ENCODE results near the gene KSR2.
"Not testable (repeated sequence)": the region's sequence is repeated elsewhere in the genome, so short reads cannot be mapped to it uniquely, and the experiment has no call there.

KSR2 gene

GRCh38 chr12:117743761-117744160, 225.0 kb downstream of the KSR2 start:
- DNase-seq: no peak

GRCh38 chr12:117742721-117743120, 226.1 kb downstream of the KSR2 start:
- DNase-seq: no peak

DNA sequence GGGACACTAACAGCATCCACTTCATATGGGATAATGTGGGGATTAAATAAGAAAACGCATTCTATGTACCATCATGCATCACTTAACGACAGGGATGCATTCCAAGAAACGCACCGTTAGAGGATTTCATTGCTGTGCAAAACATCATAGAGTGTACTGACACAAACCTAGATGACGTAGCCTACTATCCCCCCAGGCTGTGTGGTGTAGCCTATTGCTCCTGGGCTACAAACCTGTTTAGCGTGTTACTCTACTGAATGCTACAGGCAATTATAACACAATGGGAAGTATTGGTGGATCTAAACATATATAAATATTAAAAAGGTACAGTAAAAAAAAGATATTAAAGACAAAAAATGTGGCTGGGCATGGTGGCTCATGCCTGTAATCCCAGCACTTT, 230.6 kb downstream of the KSR2 start:
- no peak for DNase-seq

DNA sequence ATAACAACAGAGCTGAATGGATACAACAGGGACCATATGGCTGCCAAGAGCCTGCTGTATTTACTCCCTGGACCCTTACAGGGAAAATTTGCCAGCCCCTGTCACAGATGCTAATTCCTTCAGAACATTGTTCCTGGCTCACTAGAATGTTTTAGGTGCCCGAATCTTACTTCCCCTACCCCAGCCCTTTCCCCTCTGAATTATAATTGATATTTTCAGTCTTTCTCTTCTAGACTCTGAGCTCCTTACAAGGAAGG, 235.3 kb downstream of the KSR2 start:
- no peak for DNase-seq

DNA sequence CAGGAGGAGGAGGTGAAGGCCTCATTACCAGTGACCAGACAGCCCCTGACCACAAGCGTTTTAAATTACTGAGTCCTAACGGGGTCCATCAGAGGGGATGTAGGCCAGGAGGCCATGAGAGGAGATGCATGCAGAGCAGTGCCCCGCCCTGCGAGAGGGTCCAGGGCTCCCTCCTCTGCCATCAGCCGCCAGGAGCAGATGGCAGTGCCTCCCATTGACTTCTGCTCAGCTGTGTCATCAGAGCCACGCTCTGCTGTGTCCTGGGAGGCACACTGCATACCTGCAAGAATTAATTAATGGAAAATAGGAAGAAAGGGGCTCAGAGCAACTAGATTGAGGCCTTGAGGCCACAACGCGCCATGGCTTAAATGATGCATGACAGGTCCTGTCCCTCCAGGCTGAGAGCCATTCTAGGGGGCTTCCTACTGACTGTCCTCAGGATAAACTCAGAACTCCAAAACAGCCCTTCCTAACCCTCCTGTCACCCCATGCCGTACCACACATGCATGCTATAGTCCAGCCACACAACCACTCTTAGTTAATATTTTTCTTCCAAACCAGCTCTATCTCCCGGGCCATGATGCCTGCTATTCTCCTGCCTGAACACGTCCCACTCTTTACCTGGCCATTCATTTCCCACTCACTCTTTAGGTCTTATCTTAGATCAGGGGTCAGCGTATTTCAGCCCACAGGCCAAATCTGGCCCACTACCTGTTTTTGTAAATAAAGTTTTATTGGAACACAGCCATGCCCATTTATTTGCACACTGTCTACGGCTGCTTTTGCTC, 235.8 kb downstream of the KSR2 start:
- DNase-seq: no peak

- DNase-seq: not testable (repeated sequence)
Observed at GRCh38 chr12:117731131-117731530, 237.7 kb downstream of the KSR2 start.

DNA sequence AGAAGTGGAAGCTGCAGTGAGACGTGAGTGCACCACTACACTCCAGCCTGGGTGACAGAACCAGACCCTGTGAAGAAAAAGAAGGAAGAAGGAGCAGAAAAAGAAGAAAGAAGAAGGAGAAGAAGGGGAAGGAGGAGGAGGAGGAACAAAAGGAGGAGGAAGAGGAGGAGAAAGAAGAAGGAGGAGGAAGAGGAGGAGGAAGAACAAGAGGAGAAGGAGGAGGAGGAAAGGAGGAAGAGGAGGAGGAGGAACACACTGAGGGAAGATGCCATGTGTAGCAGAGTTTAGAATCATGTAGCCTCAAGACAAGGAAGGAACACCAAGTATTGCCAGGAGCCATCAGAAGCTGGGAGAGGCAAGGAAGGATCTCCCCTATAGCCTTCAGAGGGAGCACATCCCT, 241.5 kb downstream of the KSR2 start:
- no peak for DNase-seq

- no peak for DNase-seq
Observed at GRCh38 chr12:117724543-117724942, 244.2 kb downstream of the KSR2 start.

DNA sequence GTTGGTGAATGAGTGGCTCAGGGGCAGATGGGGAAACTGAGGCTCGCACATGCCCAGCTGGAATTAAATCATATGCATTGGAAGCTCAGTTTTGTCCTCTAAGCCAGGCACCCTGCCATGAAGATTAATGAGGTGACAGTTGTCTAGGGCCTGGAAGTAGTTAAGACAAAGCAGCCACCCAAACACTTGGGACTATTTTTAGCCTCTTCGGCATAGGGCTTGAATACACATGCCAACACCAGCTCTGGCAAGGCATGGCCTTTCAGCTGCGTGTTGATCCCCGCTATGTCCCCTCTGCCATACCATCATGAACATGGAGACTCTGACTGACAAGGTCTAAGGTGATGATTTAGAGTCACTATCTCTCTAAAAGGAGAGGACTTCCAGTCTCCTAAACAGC, 250.2 kb downstream of the KSR2 start:
- no peak for DNase-seq

DNA sequence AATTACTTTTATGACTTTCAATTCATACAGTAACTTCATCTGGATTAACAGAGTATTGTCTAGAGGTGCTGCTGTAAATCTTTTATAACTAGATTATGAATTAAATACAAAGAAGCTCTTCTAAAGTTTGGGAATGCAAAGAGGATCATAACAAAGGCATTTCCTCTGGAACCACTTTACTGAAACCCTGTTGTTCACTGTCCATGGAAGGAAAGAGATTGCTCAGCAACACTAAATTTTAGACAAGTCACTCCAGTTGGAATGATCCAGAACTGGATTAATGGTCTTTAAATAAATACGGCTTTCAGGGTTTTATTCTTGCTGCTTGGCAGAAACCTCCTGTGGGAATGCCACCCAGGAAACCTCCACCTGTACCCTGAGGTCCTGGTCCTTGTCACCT, 250.6 kb downstream of the KSR2 start:
- no peak for DNase-seq

DNA sequence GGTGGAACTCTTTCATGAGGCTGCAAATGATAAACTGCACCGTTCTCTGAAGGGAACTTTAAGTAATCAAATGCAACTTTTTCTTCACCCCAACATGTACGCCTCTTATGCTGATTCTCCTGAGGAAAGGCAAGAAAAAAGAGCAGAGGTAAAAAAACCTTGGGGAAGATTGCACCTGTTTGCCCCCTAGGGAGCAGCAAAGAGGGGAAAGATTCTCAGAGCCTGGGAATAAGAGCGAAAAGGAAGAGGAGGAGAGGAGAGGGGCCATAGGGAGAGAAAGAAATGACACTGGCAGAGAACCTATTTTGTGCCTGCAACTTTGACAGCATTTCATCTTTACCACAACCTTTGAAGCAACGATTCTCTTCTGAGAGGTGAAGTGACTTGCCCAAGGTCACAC, 254.6 kb downstream of the KSR2 start:
- DNase-seq: no peak

GRCh38 chr12:117710121-117710520, 258.7 kb downstream of the KSR2 start:
- DNase-seq: no peak

DNA sequence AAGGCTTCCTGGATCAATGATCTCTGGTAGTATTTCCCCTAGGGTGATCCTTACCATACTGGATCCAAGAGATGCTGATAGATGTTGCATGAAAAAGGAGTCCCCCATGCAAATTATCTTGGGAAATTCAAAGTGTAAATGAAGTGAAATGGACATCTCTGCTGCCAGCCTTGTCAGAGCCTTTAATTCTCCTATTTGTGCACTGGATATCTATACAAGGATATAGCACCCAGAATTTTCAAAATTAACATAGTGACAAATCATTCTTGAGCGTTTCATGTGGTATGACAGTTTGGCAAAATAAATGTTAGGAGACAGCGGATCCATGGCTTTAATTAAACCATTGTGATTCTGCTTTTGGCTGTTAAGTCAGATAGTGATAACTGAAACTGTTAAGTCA, 260.9 kb downstream of the KSR2 start:
- DNase-seq: no peak

- DNase-seq: no peak
Observed at GRCh38 chr12:117703584-117703983, 265.2 kb downstream of the KSR2 start.

GRCh38 chr12:117702741-117703140, 266.0 kb downstream of the KSR2 start:
- no peak for DNase-seq

DNA sequence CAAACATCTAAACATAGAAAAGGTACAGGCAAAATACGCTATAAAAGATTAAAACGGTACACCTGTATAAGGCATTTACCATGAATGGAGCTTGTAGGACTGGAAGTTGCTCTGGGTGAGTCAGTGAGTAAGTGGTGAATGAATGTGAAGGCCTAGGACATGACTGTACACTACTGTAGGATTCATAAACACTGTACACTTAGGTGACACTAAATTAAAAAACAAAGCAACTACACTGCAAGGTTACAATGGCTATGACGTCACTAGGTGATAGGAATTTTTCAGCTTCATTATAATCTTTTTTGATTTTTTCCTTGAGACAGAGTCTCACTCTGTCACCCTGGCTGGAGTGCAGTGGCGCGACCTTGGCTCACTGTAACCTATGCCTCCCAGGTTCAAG, 269.2 kb downstream of the KSR2 start:
- DNase-seq: no peak

DNA sequence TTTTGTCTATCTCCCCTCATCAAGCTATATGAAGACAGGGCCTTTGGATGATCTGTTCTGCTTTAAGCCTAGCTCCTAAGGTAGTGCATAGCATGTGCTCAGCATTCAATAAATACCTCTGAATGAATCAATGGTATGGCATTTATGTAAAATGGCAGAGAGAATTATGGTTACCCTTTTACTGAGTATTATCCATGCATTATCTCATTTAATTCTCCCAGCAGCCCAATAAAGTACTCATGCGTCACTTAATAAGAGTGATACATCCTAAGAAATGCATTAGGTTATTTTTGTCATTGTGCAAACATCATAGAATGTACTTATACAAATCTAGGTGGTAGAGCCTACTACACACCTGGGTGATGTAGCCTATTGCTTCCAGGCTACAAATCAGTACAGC, 269.7 kb downstream of the KSR2 start:
- DNase-seq: no peak

- DNase-seq: no peak
Observed at GRCh38 chr12:117695956-117696355, 272.8 kb downstream of the KSR2 start.

GRCh38 chr12:117692512-117692911, 276.3 kb downstream of the KSR2 start:
- no peak for DNase-seq

DNA sequence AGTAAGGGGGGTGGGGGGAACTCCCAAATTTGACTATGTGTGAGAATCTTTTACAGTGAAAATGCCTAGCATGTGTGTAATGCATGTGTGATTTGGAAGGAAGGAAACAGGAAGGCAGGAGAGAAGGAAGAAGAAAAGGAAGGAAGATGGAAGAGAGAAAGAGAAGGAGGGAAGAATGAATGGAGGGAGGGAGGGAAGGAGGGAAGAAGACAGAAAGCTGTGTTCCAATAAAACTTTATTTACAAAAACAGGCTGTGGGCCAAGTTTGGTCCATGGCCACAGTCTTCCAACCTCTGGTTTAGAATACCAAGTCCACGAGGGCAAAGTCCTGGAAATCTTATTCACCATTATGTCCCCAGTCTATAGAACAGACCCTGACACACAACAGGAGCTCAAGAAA, 278.9 kb downstream of the KSR2 start:
- no peak for DNase-seq

DNA sequence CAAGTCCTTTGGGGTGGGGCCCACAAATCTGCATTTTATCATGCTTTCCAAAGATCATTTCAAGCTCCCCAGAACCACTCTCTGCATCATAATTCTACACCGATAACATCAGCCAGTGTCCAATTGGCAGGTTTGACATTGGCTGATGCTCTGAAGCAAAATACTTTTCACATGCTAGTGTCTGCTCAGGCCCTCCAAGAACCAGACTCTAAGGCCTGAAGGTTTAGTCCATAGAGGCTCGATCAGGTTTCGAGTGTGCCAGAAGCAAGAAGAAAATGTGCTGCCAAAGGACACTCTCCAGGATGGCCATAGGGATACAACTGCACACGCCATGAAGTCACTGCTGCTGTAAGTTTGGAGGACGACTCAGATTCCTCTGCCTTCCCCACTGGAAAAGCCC, 280.3 kb downstream of the KSR2 start:
- no peak for DNase-seq

DNA sequence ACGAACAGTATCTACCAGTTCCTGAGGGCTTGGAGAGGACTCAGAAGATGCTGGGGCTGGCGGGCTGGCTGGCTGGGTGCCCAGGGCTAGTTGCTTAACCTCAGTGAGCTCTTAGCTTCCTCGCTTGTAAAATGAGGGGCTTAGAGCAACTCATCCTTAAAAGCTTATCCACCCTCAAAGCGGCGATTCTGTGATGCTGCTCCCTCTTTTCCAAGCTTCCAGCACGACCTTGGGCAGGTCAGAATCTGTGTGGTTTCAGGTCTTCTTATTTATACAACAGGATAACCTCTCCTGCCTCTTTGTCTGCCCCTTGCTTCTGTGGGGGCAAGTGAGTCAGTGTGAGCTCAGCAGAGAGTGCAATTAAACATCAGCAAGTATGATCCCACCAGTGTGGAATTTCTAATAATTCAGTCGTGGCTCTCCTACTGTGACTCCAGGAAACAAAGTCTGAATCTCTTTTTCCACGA, 281.8 kb downstream of the KSR2 start:
- no peak for DNase-seq

DNA sequence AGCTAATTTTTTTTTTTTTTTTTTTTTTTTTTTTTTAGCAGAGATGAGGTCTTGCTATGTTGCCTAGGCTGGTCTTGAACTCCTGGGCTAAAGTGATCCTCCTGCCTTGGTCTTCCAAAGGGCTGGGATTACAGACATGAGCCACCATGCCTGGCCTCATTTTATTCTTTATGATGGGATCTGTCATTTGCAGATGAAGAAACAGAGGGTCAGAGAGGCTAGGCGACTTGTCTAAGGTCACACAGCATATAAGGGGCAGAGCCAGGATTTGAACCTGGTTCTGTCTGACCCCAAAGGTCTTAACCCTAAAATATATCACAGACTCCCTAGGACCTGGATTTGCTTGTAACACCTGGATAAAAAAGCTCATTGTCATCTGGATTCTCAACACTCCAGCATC, 282.6 kb downstream of the KSR2 start:
- no peak for DNase-seq

DNA sequence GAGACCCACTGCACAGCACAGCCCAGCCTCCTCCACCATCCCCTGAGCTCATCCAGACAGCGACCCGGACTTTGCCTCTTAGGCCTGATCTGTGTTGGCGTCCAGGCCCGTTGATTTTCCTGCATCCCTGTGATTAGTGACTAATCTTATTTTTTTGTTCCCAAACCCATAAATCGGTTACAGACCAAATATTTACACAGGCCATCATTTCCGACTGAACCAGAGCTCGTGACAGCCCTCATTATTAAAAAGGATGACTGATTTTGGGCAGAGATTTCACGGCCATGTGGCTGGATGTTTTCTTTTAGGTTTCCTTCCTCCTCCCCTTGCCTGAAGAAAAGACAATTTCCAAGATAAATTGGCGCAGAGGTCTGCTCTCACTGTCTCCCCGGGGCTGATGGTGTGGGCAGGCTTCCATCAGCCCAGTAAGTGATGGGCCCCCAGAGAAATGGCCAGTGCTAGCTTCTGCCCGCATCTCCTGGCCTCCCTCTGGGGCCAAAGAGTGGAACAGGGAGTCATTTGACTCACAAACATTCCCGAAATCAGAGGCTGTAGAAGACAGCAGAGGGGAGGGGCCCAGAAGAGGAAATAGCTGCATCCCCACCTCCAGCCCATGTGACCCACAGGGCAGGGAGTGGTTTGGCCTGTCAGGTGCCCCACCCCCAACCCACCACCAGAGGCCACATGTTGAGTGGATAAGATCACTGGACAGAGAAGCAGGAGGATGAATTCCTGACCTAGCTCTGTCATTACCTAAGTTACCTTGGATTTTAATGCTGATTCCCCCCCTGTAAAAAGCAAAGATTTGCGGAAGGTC, 283.5 kb downstream of the KSR2 start:
- DNase-seq: no peak

DNA sequence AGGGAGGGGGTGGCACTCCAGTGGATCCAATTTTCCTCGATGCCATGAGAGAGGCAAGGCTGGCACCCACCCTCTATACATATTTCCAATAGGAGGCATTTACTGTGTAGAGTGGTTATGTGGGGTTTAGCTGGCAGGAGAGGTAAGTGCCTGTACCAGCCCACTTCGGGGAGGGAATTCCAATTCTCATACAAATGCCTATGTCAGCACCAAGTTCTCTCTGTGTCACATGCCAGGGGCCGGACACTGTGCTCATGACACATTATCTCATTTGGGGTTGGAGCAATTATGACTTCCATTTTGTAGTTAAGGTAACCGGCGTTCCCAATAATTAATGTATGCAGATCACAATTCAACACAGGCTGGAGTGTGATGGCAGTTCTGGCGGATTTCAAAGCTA, 284.3 kb downstream of the KSR2 start:
- DNase-seq: no peak
